ENCODE measurements around the gene PDZD7.

PDZD7 gene

DNA sequence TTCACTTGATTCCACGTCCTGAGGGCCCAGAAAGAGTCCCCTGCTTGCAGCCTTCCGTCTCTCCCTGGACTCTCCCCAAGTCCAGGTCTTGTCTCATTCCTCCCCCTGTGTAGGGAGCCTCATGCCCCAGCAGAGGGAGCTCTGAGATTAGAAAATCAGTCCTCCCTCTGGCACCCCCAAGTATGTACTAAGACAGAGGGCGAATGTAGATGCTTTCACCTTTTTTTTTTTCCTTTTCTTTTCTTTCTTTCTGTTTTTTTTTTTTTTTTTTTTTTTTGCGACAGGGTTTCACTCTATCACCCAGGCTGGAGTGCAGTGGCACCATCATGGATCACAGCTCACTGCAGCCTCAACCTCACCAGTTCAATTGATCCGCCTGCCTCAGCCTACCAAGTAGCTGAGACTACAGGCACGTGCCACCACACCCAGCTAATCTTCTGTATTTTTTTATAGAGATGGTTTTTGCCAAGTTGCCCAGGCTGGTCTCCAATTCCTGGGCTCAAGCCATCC, 10.4 kb upstream of the PDZD7 start:
- H3K36me3 ChIP-seq (ENCODE audit: control insufficient read depth, insufficient read depth, low read length) = no peaks in the 10 kb centered on the region
- no peak for DNase-seq (ENCODE audit: extremely low read depth, insufficient read length)
- no peaks in the 10 kb centered on the region for H3K27me3 ChIP-seq (replicated peaks; ENCODE audit: control insufficient read depth, insufficient read depth, low read length)
- TF ChIP-seq, protein P1, sequence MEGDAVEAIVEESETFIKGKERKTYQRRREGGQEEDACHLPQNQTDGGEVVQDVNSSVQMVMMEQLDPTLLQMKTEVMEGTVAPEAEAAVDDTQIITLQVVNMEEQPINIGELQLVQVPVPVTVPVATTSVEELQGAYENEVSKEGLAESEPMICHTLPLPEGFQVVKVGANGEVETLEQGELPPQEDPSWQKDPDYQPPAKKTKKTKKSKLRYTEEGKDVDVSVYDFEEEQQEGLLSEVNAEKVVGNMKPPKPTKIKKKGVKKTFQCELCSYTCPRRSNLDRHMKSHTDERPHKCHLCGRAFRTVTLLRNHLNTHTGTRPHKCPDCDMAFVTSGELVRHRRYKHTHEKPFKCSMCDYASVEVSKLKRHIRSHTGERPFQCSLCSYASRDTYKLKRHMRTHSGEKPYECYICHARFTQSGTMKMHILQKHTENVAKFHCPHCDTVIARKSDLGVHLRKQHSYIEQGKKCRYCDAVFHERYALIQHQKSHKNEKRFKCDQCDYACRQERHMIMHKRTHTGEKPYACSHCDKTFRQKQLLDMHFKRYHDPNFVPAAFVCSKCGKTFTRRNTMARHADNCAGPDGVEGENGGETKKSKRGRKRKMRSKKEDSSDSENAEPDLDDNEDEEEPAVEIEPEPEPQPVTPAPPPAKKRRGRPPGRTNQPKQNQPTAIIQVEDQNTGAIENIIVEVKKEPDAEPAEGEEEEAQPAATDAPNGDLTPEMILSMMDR (IDR thresholded peaks at IDR 0.05; ENCODE audit: insufficient read depth, low read length, poor library complexity, severe bottlenecking) = peak; percentile 84
- no peak overlapping the region for H3K4me3 ChIP-seq (replicated peaks; ENCODE audit: low read depth, low read length)

DNA sequence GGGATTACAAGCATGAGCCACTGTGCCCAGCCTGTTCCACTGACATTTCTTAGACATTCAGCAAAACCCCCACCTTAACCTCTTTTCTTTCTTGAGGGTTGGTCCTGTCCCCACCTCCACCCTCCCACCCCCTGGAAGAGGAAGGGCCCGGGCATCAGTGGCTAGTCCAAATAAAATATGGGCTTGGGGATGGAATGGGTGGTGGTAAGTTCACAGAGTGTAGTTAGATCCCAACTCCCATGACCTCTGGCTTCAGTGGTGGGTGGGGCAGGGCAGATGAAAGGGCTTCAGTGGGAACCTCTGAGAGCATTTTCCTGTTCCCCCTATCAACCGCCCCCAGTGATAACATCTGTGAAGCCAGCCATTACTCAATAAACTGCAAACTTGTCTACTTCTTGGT, 9.9 kb upstream of the PDZD7 start:
- Histone ChIP-seq H3K4me3 (replicated peaks; ENCODE audit: low read depth, low read length) (no peak overlapping the region), H3K27me3 (replicated peaks; ENCODE audit: control insufficient read depth, insufficient read depth, low read length) (no peaks in the 10 kb centered on the region), H3K36me3 (ENCODE audit: control insufficient read depth, insufficient read depth, low read length) (no peaks in the 10 kb centered on the region)
- TF ChIP-seq, protein P1 (IDR thresholded peaks at IDR 0.05; ENCODE audit: insufficient read depth, low read length, poor library complexity, severe bottlenecking) = no peak
- no peak for DNase-seq (ENCODE audit: extremely low read depth, insufficient read length)

DNA sequence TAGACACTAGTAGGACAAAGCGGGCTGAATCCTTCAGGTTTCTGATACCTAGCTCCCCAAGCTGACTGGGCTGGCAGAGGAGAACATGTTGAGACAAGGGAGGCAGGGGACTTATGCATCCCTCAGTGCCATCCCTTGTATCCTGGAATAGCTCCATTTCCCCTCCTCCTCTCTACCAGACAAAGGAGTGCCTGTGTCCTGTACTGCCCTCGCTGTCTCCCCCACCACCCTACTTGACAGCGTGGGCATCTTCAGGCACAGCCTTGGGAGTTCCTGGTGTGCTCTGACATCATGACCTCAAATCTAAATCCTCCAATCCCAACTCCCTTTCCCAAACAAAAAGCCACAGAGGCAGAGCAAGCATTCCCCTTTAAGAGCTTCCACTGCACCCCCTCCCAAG, 9.1 kb upstream of the PDZD7 start:
- no peaks in the 10 kb centered on the region for H3K27me3 ChIP-seq (replicated peaks; ENCODE audit: control insufficient read depth, insufficient read depth, low read length)
- H3K4me3 ChIP-seq (replicated peaks; ENCODE audit: low read depth, low read length) = no peak overlapping the region
- no peak for DNase-seq (ENCODE audit: extremely low read depth, insufficient read length)
- TF ChIP-seq, protein P1 (IDR thresholded peaks at IDR 0.05; ENCODE audit: insufficient read depth, low read length, poor library complexity, severe bottlenecking) = no peak
- no peaks in the 10 kb centered on the region for H3K36me3 ChIP-seq (ENCODE audit: control insufficient read depth, insufficient read depth, low read length)

DNA sequence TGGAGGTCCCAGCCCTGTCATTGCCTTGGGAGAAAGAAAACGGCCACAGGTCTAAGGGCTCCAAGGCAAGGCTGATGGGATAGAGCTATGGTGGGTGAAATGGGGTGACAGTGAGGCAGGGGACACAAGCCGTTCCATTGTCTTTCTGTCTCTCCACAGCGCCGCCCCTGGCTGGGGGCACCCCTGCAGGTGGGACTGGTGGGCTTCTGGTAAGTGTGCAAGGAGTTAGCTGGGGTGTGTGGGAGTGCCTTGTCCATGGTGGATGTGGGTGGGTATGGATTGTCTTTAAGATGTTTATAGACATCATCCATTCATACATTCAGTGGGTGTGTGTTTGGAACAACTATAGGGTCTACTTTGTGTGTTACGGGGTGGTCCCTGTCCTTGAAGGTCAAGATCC, 7.6 kb upstream of the PDZD7 start:
- DNase-seq (ENCODE audit: extremely low read depth, insufficient read length) = no peak
- Histone ChIP-seq H3K27me3 (replicated peaks; ENCODE audit: control insufficient read depth, insufficient read depth, low read length) (no peaks in the 10 kb centered on the region), H3K36me3 (ENCODE audit: control insufficient read depth, insufficient read depth, low read length) (no peaks in the 10 kb centered on the region), H3K4me3 (replicated peaks; ENCODE audit: low read depth, low read length) (no peak overlapping the region)
- TF ChIP-seq, protein P1 (IDR thresholded peaks at IDR 0.05; ENCODE audit: insufficient read depth, low read length, poor library complexity, severe bottlenecking) = no peak

DNA sequence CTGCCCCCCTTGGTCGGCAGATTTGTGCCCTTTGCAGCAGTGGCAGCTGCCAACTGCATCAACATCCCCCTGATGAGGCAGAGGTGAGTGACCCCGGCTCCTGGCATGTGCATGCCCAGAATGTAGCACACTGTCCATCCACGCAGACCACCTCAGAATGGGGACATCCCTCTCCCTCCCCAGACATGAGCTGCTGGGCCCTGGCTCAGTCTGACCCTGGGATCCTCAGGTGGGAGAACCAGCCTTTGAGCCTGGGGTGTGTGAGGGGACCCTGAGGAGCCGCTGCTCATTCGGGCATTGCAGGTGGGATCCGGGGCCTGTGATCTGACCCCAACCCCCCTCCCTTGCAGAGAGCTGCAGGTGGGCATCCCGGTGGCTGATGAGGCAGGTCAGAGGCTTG, 5.8 kb upstream of the PDZD7 start:
- H3K36me3 ChIP-seq (ENCODE audit: control insufficient read depth, insufficient read depth, low read length) = no peaks in the 10 kb centered on the region
- H3K4me3 ChIP-seq (replicated peaks; ENCODE audit: low read depth, low read length) = no peak overlapping the region
- no peak for DNase-seq (ENCODE audit: extremely low read depth, insufficient read length)
- TF ChIP-seq, protein P1 (IDR thresholded peaks at IDR 0.05; ENCODE audit: insufficient read depth, low read length, poor library complexity, severe bottlenecking) = no peak
- no peaks in the 10 kb centered on the region for H3K27me3 ChIP-seq (replicated peaks; ENCODE audit: control insufficient read depth, insufficient read depth, low read length)

Measured in GM06990 (cell line).